GM19099 (cell line): ENCODE data around the gene RALGAPA2.

ENCODE experiments used
- POLR2A ChIP-seq: IDR thresholded peaks from 3 replicates; pipeline ENCODE4 v1.6.1; 2011; ENCODE audit warnings: low read depth; ENCODE audit not compliant: insufficient read length; ENCODE audit errors: extremely low read depth

RALGAPA2 gene

GRCh38 chr20:20702330-20703245 is 9.9 kb downstream of the RALGAPA2 start:
- TF ChIP-seq POLR2A = no peak

GRCh38 chr20:20699917-20700316 is 12.5 kb downstream of the RALGAPA2 start:
- TF ChIP-seq POLR2A = no peak

GRCh38 chr20:20699144-20699543 is 13.3 kb downstream of the RALGAPA2 start:
- no peak for TF ChIP-seq POLR2A

- TF ChIP-seq POLR2A = no peak
Observed at GRCh38 chr20:20697325-20697845, 15.1 kb downstream of the RALGAPA2 start.

- no peak for TF ChIP-seq POLR2A
Observed at GRCh38 chr20:20695250-20695816, 17.1 kb downstream of the RALGAPA2 start.

GRCh38 chr20:20694591-20694990 is 17.9 kb downstream of the RALGAPA2 start:
- TF ChIP-seq POLR2A = no peak

GRCh38 chr20:20692587-20692986 is 19.9 kb downstream of the RALGAPA2 start:
- TF ChIP-seq POLR2A = no peak

GRCh38 chr20:20691477-20692235 is 20.8 kb downstream of the RALGAPA2 start:
- TF ChIP-seq POLR2A = no peak

- TF ChIP-seq POLR2A = no peak
Observed at GRCh38 chr20:20690676-20691476, 21.6 kb downstream of the RALGAPA2 start.

- no peak for TF ChIP-seq POLR2A
Observed at GRCh38 chr20:20687319-20687718, 25.1 kb downstream of the RALGAPA2 start.

GRCh38 chr20:20685635-20686034 is 26.8 kb downstream of the RALGAPA2 start:
- no peak for TF ChIP-seq POLR2A

GRCh38 chr20:20683481-20684321 is 28.7 kb downstream of the RALGAPA2 start:
- no peak for TF ChIP-seq POLR2A

GRCh38 chr20:20683020-20683419 is 29.4 kb downstream of the RALGAPA2 start:
- no peak for TF ChIP-seq POLR2A
